GM15510 (cell line): ENCODE data around the gene HNRNPA2B1.

Source experiments
- POLR2A ChIP-seq: IDR thresholded peaks from 3 replicates; pipeline ENCODE4 v1.6.1; 2011; ENCODE audit warnings: borderline replicate concordance; ENCODE audit not compliant: insufficient read length; ENCODE audit errors: extremely low read depth

Gene HNRNPA2B1

GRCh38 chr7:26149391-26149977, 51.1 kb downstream of the HNRNPA2B1 start:
- no peak for TF ChIP-seq POLR2A

GRCh38 chr7:26147030-26147429, 53.5 kb downstream of the HNRNPA2B1 start:
- TF ChIP-seq POLR2A: no peak

GRCh38 chr7:26145238-26145637, 55.3 kb downstream of the HNRNPA2B1 start:
- no peak for TF ChIP-seq POLR2A

GRCh38 chr7:26144184-26145080, 56.1 kb downstream of the HNRNPA2B1 start:
- TF ChIP-seq POLR2A: no peak

GRCh38 chr7:26143298-26144048, 57.1 kb downstream of the HNRNPA2B1 start:
- TF ChIP-seq POLR2A: no peak

GRCh38 chr7:26141077-26141476, 59.5 kb downstream of the HNRNPA2B1 start:
- TF ChIP-seq POLR2A: no peak

- no peak for TF ChIP-seq POLR2A
Measured at GRCh38 chr7:26140380-26140779, 60.2 kb downstream of the HNRNPA2B1 start.
